Urothelium cell line (cell line): Measurements from ENCODE around the gene PMM1.
"Not testable (repeated sequence)": the region's sequence is repeated elsewhere in the genome, so short reads cannot be mapped to it uniquely, and the experiment has no call there.

ENCODE experiments used
- DNase-seq: peaks from one replicate; pipeline ENCODE4 v3.0.0; 2011; ENCODE audit warnings: low spot score, mixed read lengths
- FAIRE-seq: peaks from 2 replicates; lab custom pipeline; 2011; peaks lifted over from hg19 to GRCh38; lab: Jason Lieb, UNC

PMM1 gene

DNA sequence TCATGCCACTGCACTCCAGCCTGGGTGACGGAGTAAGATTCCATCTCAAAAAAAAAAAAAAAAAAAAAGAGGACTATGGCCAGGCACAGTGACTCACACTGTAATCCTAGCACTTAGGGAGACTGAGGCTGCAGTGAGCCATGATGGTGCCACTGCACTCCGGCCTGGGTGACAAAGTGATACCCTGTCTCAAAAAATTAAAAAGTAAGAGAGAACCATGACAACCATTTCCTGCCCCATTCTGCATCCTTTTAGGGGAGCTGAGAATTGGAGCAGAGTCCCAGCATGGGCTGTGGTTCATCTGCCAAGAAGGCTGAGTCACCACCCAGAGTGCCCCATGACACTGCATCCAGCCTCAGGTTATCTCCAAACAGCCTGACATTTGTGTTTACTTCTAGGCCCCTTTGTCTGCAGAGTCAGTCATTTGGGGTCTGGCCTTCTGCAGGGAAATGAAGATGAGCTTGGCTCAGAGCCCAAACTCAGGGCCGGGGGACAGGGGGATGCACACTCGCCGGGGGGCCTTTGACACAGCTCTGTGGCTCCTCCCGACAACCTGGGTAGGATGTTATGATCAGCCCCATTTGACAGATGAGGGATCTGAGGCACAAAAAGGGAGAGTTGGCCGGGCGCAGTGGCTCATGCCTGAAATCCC, 24.1 kb downstream of the PMM1 start:
- DNase-seq (peak; percentile 85), FAIRE-seq (no peak)

DNA sequence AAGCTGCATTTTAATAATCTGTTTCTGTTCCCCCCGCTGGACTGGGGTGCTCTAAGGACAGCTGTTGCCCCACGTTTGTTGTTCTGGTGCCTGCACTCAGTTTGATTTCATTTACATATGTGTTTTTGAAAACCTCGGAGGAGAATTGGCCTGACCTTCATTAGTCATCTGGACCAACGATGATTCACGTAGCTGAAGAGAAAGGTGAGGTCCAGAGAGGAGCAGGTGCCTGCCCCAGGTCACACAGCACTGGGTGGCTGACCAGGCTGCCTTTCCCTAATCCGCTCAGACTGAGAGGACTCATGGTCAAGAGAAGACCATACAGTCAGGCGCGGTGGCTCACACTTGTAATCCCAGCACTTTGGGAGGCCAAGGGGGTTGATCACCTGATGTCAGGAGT, 25.1 kb downstream of the PMM1 start:
- DNase-seq (no peak), FAIRE-seq (no peak)

DNA sequence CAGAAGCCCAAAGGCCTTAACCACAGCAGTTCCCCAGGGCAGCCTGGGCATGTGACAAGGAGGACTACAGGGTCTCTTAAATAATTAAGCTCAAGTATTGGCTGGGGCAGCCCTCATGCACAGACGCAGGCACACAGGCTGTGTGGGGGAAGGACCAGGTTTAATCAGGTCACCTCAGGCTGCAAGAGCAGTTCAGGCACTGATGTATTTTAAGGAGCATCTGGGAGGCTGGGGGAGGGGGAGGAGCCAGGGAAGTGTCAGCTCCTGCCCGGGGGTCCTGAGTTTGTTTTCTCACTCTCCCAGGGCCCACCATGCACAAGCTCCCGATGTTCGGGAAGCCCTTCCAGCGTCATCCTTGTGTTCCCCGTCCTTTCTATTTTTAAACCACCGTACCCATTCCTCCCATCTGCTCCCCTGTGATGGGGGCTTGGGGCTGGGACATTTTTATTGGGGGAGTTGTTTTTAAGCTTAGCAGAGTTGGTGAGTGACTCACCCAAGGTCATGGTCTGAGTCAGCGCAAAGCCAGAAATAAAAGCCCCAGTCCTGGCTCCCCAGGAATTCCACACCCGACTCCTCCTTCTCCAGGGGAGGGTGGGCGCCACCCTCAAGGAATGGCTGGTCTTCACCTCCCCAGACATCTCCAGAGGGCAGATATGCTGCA, 26.5 kb downstream of the PMM1 start:
- DNase-seq, result peak; percentile 86
- FAIRE-seq, result no peak

DNA sequence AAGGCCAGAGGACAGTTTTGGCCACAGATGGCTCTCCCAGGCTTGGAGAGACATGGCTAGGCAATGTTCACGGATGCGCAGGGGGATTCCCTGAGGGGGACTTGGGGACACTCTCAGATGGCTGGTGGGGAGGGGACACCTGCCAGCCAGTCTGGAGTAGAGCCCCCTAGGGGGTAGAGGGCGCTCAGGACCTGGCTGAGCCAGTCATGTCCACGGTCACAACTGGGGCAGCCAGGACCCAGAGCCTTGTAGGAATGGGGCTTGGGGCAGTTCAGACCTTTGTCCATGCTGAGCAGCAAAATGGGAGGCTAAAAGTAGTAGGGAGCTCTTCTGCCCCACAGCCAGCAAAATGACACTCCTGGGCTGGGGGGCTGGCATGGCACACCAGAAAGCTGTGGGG, 27.2 kb downstream of the PMM1 start:
- DNase-seq, result no peak
- no peak for FAIRE-seq

DNA sequence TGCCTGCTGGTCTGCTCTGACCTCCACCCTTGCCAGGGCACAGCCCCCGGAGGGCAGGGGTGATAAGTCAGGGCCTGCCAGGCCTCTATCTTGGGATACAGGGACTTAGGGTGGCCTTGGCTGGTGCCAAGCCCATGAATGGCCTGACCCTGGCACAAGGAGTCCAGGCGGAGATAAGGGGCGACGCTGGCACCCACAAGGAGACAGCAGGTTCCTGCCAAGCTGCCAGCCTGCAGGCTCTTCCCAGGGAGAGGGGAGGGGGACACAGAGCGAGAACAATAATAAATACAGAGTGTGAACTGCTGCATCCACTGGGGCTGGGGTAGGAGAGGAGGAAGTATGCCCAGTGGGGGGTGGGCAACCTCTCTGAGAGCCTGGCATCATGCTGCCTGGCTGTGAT, 27.9 kb downstream of the PMM1 start:
- no peak for DNase-seq
- no peak for FAIRE-seq

DNA sequence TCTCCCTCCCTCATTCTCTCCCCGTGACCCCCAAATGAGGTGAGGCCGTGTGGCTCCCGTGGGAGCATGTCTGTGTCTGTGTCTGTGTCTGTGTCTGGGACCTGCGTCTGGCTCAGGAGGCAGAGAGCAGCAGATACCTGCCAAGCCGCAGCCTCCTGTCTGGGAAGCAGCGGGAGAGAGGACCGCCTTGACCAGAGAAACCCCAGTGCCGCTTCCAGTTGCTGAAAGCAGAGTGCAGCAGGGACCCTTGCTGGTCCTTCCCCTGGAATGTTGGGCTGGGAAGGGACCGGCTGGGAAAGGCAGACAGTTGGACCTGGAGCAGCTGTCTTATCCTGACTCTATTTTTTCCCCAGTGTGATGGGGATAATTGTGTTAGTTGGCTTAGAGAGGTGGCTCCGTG, 28.3 kb downstream of the PMM1 start:
- DNase-seq, result peak; percentile 45
- FAIRE-seq, result peak; percentile 42

DNA sequence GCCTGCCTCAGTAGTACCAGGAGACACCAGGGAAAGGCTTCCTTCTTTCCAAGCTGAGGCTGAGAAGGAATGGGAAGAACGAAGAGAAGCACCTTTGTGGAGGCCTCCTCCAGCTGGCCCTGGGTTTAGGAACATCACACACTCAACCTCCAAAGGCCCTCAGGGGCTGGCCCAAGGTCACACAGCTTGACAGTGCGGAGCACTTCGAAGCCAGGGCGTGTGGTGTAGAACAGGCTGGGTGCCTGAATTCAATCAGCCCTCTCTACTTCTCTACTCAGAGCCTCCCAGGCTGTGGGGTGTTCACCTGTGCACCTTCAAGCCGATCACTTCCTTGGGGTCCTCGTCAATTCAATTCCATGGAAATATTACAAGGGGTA, 29.6 kb downstream of the PMM1 start:
- FAIRE-seq, result no peak
- no peak for DNase-seq

DNA sequence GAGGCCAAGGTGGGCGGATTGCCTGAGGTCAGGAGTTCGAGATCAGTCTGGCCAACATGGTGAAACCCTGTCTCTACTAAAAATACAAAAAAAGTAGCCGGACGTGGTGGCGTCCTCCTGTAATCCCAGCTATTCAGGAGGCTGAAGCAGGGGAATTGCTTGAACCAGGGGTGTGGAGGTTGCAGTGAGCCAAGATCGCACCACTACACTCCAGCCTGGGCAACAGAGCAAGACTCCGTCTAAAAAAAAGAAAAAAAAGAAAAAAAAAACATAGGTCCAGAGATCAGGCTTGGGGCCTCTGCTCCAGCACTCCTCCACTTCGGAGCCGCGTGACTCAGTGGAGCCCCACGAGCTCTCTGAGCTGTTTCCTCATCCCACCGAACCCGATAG, 31.4 kb downstream of the PMM1 start:
- DNase-seq, result not testable (repeated sequence)
- FAIRE-seq, result peak; percentile 20

DNA sequence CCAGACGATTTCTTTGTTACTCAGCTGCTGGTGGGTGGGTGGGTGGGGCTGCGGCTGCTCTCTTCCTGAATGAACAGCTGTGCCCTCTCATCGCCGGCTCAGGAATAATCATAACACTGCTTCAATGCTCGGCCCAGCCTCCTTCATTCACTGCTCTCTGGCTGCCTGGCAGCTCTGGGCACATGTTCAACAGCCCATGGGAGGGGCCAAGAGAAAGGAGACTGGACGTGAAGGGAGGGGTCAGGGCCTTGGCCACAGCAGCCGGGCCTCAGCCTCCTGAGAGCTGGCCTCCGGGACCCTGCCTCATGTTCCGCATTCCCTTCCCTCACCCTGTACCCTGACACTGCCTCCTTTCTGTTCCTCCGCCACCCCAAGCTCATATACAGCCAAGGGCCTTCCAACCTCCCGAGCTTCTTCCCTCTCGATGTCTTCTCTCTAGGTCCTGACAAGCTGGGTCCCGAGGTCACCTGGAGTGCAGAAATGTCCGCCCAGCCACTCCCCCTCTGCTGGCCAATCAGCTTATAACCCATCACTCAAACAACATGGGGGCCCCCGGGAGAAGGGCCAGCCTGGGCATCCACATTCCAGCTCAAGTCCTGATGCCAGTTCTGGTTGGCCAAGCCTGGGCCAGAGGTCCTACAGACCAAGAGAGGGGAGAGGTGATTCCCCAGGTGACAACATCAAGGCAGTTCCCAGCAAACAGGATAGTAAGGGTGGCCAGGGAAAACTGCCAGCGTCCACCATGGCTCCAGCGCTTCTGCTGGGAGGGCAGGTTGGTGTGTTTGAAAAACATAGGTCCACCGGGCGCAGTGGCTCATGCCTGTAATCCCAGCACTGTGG, 32.0 kb downstream of the PMM1 start:
- FAIRE-seq (peak; percentile 37), DNase-seq (peak; percentile 81)

DNA sequence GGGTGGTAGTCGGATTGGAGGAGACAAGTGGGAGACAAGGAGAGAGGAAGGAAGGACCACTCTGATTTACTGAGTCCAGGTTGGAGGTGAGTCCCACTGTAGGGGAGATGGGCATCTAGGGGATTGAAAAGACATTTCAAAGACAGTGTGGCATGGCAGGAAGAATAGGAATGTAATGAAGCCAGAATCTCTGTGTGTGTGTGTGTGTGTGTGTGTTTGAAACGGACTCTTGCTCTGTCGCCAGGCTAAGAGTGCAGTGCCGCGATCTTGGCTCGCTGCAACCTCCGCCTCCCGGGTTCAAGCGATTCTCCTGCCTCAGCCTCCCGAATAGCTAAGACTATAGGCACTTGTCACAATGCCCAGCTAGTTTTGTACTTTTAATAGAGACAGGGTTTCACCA, 33.1 kb downstream of the PMM1 start:
- FAIRE-seq, result no peak
- DNase-seq, result no peak

DNA sequence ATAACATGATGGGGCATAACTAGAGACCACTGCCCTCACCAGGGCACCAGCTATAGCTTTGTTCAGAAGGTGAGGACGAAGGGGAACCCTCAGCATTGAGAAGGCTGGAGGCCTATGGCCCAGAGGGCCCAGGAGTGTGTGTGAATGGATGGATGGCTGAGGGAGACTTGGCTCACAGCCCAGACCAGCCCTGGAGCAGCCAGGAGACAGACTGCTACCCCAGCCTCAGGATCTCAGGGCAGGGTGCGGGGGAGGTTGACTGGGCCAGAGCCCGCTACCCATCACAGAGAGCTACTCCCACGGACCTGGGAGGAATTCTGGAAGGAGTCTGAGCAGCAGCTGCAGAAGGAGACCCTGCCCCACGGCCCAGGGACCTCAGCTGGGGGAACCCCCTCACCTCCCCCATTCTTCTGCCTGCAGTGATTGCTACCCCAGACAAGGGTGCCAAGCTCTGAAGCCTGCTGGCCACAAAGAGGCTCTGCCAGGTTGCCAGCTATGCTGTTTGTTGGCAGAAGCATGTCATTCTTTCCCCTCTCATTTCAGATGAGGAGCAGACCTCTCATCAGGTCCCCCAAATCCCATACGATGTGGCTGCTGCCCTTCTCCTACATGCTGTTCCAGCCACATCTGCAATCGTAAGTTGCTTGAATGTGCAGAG, 34.2 kb downstream of the PMM1 start:
- FAIRE-seq (no peak), DNase-seq (no peak)

DNA sequence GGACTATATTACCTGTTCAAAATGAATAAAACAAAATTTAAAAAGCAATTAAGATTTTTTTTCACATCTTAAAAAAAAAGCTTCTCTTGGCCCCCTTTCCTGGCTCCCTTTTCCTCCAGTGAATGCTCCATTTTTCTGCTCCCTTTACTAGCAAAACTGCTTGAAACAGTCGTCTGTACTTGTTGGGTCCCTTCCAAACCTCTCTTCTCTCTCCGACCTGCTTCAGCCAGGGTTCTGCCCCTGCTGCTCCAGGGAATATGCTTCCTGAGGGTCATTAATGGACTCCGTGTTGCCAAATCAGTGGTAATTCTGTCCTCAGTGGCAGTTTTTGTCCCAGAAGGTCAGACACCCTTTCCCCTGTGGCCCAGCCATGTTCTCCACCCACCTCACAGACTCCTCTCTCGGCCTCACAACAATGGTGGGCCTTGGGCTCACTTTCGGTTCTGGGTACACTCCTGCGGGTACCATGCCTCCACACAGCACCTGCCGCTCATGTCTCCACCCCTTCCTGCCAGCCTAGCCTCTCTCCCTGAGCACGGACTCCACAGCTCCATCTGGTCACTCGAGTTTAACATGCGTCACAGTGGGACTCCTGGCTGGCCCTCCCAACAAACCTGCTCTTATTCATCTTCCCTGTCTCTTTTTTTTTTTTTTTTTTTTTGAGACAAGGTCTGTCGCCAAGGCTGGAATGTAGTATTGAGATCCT, 37.6 kb downstream of the PMM1 start:
- FAIRE-seq (peak; percentile 46), DNase-seq (no peak)

DNA sequence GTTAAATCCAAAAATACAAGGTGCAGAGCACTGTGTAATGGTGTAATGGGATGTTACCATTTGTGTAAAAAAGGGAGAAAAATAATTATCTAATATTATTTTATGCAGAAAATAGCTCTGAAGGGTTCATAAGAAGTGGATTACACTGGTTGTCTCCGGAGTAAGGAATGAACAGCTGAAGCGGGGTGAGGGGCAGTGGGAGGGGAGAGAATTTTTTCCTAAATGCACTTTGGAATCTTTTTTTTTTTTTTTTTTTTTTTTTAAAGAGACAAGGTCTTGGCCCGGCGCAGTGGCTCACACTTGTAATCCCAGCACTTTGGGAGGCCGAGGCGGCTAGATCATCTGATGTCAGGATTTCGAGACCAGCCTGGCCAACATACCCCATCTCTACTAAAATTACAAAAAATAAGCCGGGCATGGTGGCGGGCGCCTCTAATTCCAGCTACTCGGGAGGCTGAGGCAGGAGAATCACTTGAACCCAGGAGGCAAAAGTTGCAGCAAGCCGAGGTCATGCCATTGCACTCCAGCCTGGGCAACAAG, 38.6 kb downstream of the PMM1 start:
- DNase-seq, result no peak
- FAIRE-seq, result no peak

DNA sequence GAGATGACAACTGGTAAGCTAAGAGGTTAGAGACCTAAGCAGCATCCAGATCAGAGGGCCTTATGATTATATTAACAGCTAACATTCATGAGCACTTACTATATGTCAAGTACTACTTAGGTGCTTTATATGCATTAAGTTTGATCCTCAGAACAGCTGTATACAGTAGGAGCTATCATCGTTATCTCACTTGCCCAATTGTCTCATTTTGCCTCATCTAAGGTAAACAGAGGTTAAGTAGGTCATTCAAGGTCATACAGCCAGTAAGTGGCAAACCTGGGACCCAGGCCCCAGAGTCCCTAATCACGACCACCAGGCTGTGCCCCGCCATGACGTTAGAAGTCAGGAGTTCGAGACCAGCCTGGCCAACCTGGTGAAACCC, 40.8 kb downstream of the PMM1 start:
- FAIRE-seq (no peak), DNase-seq (no peak)

DNA sequence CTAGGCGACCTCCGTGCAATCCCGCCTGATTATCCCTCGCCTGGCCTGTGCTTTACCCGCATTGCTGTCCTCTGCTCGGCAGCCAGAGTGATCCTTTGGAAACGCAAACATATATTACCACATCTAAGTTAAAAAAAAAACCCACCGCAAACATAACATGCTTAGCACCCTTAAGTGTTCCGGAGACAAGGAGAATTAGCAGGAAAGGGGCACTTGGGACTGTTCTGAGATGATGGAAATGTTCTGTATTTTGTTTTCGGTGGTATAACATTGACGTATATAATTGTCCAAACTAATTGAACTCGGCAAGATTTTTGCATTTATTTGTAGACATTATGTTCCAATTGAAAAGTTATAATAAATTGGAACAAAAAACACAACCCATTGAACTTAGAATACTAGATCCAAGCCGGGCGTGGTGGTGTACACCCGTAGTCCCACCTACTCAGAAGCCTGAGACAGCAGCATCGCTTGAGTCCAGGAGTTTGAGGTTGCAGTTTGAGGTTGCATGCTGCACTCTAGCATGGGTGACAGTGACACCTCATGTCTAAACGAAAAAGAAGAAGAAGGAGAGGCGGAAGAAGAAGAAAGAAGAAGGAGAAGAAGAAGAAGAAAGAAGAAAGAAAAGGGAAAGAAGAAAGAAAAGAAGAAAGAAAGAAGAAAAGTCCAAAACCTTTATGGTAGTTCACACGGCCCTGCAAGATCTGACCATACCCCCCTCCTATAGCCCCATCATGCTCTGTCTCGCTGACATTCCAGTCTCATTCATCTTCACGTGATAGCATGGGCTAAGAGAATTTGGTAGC, 44.8 kb downstream of the PMM1 start:
- no peak for FAIRE-seq
- DNase-seq, result no peak

DNA sequence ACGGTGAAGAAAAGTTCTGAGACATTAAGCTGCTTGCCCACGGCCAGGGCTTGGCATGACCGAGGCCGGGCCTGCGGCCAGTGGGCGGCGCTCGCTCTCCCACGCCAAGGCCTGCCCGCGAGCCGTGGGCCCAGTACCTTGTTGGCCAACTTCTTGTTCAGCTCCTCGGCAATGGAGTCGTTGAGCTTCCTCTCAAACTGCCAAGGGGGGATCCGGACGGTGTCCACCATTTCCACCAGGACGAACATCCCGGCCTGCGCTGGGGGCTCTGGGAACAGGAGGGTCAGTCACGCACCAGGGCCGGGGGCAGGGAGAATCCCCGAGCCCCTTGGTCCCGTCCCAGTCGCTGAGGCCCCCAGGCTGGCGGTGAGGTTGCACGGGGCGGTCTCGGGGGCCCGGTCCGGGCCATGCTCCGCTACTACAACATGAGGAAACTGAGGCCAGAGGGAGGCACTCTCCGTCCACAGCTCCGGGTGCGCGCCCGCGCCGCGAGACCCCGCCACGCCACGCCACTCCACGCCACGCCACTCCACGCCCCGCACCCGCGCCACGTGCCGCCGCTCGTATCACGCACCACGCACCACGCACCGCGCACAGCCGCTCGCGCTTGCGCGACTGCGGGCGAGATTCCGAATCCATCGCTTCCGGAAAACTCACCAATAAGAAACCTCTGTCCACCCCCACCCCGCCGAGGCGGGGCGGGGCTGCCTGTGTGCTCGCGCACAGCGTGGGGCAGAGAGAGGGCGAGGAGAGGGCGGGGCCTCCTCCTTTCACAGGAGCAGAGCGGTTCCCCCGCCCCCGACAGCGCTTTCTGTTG, 45.6 kb downstream of the PMM1 start, which contains the start of gene POLR3H:
Gene POLR3H (minus strand): TSS at position 617 of the 817 bp plus-strand sequence. CDS start 369 bp downstream, at position 248.
- DNase-seq (peak; percentile 99), FAIRE-seq (peak; percentile 98)

DNA sequence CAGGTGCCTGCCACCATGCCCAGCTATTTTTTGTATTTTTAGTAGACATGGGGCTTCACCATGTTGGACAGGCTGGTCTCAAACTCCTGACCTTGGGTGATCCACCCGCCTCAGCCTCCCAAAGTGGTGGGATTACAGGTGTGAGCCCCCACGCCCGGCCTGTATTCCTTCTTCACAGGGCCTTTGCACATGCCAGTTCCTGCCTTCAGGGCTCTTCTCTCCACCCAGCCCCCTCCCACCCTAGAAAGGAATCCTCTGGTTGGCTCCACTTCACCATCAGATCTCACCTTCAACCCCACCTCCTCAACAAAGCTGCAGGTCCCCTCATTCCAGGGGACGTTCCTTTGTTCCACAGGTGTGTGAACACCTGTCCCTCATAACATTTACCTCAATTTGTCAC, 47.4 kb downstream of the PMM1 start:
- FAIRE-seq (no peak), DNase-seq (no peak)

DNA sequence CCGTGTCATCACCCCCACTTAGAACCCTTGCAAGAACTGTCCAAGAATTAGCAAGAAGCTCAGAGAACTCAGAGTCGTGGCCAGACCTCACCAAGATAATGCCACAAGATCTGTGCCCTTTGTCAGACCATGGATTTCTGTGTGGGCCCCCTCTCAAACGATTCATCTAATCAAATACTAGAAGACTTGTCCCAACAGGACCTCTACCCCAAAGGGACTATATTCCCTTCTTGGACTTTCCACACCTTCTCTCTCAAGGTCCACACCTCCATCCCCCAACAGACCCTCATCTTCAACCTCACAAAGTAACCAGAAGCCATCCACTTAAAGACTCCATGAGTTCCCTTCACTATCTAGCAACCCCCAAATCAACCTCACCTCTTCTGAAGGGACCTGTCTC, 48.2 kb downstream of the PMM1 start:
- no peak for FAIRE-seq
- DNase-seq, result no peak

DNA sequence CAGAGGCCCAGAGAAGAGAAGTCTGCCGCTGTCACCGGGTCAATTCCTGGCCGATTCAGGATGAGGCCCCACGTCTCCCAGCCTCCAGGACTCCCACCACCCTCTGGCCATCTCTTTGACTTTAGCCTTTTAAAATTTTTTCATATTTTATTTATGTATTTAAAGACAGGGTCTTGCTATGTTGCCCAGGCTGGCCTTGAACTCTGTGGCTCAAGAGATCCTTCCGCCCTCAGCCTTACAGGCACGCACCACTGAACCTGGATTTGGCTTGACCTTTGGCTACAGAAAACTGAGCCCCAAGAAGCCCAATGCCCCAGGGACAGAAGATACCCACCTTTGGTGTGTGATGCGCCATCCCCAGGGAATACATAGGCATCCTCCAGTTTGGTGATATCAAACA, 49.3 kb downstream of the PMM1 start:
- FAIRE-seq, result no peak
- DNase-seq, result no peak
